Smooth muscle cell (in vitro differentiated cells): ENCODE measurements around the gene EWSR1. TPM values are rescaled to one million over a fixed set of nuclear protein-coding genes. Genes with fewer than 3 reads are reported as not detected.

Experiments used
- DNase-seq: peaks from one replicate; lab custom pipeline; 2025; ENCODE audit not compliant: unreplicated experiment; lab: John Stamatoyannopoulos, UW
- H2AFZ ChIP-seq: fragments of 200-600 bp; sonication (generic); 2 replicates; pipeline ENCODE4 v1.6.0; 2016; ENCODE audit warnings: antibody characterized with exemption, low read depth, mild to moderate bottlenecking
- H3F3A ChIP-seq: fragments of 200-600 bp; sonication (generic); 2 replicates; pipeline ENCODE4 v1.6.0; 2017; ENCODE audit warnings: antibody characterized with exemption, low read depth
- H3K27ac ChIP-seq: fragments of 200-600 bp; sonication (generic); 2 replicates; pipeline ENCODE4 v1.5.1; 2016; ENCODE audit warnings: low read depth, mild to moderate bottlenecking
- H3K27me3 ChIP-seq: fragments of 200-600 bp; sonication (generic); 2 replicates; pipeline ENCODE4 v1.6.1; 2016; ENCODE audit warnings: low read depth, mild to moderate bottlenecking
- H3K36me3 ChIP-seq: fragments of 200-600 bp; sonication (generic); 2 replicates; pipeline ENCODE4 v1.5.1; 2016; ENCODE audit warnings: low read depth
- H3K4me1 ChIP-seq: fragments of 200-600 bp; sonication (generic); 2 replicates; pipeline ENCODE4 v1.5.1; 2016; ENCODE audit warnings: low read depth
- H3K4me2 ChIP-seq: fragments of 200-600 bp; sonication (generic); 2 replicates; pipeline ENCODE4 v1.6.0; 2016; ENCODE audit warnings: mild to moderate bottlenecking
- H3K4me3 ChIP-seq: fragments of 200-600 bp; sonication (generic); 2 replicates; pipeline ENCODE4 v1.5.1; 2016; ENCODE audit warnings: mild to moderate bottlenecking
- H3K79me2 ChIP-seq: fragments of 200-600 bp; sonication (generic); 2 replicates; pipeline ENCODE4 v1.6.0; 2016; ENCODE audit warnings: low read depth, mild to moderate bottlenecking
- H3K9ac ChIP-seq: fragments of 200-600 bp; sonication (generic); 2 replicates; pipeline ENCODE4 v1.6.0; 2016; ENCODE audit warnings: low read depth
- H3K9me3 ChIP-seq: fragments of 200-600 bp; sonication (generic); replicated peaks from 2 replicates; pipeline ENCODE4 v1.5.1; 2016; ENCODE audit warnings: low read depth
- H4K20me1 ChIP-seq: fragments of 200-600 bp; sonication (generic); 2 replicates; pipeline ENCODE4 v1.6.0; 2016; ENCODE audit warnings: low read depth
- CTCF ChIP-seq: fragments of 200-600 bp; sonication (generic); IDR thresholded peaks from 2 replicates; pipeline ENCODE4 v1.5.1; 2017; ENCODE audit warnings: borderline replicate concordance, mild to moderate bottlenecking, antibody characterized with exemption; ENCODE audit not compliant: insufficient read depth, poor library complexity, severe bottlenecking
- WGBS: methylation state at CpG from one replicate; pipeline ENCODE4 v1.1.7; 2016; ENCODE audit warnings: low lambda C conversion rate; 5-methylcytosine and 5-hydroxymethylcytosine counted together
- polyA plus RNA-seq: library from polyadenylated mRNA; unstranded; fragments of >200 nt; fragmentation: Nextera tagmentation; extraction: Ambion mirVana; gene quantifications from 2 replicates; pipeline ENCODE4 v1.2.1, GENCODE V29; 2016
- total RNA-seq: library from RNA; depleted of rRNA; stranded (reverse); fragments of >200 nt; gene quantifications from 2 replicates; pipeline ENCODE4 v1.2.3, GENCODE V29; 2014

EWSR1 gene
- total and polyA plus RNA-seq, 2 experiments from 2014 or later, result 164 to 197 TPM

- TF ChIP-seq CTCF, result no peak
- Histone ChIP-seq H3F3A (peaks cover 39% of the 10 kb centered on the region), H3K36me3 (peaks cover 10% of the 10 kb centered on the region), H3K27ac (no peak overlapping the region), H3K9ac (no peak overlapping the region), H3K4me1 (no peaks in the 10 kb centered on the region), H3K27me3 (no peaks in the 10 kb centered on the region), H4K20me1 (peaks cover 47% of the 10 kb centered on the region), H3K9me3 (no peaks in the 10 kb centered on the region), H3K4me2 (no peak overlapping the region), H2AFZ (no peak overlapping the region), H3K4me3 (no peak overlapping the region), H3K79me2 (no peaks in the 10 kb centered on the region)
- WGBS, result 96% methylated on average over 17 of the region's 17 CpGs
- no peak for DNase-seq
These were observed 33.8 kb downstream of the EWSR1 start for GRCh38 chr22:29301716-29302401.

DNA sequence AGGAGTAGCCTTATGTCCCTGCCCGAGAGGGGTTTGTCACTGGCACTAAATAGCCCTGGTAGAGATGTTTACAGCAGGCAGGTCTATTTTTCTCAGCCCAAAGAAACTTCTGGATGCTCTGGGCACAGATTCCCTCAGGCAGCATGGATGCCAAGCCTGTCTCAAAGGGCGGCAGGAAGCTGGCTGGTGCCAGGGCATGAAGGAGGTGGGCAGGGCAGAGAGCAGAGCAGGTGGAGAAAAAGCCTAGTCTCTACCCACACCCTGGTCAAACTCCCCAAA, 34.3 kb downstream of the EWSR1 start:
- no peak overlapping the region for H3K27ac ChIP-seq
- no peak for TF ChIP-seq CTCF
- H3K27me3 ChIP-seq, result no peaks in the 10 kb centered on the region
- H3F3A ChIP-seq, result peaks cover 35% of the 10 kb centered on the region
- H4K20me1 ChIP-seq, result peaks cover 42% of the 10 kb centered on the region
- H3K9ac ChIP-seq, result no peak overlapping the region
- no peak overlapping the region for H3K4me2 ChIP-seq
- peaks cover 4% of the 10 kb centered on the region for H3K79me2 ChIP-seq
- H3K9me3 ChIP-seq, result no peaks in the 10 kb centered on the region
- no peak for DNase-seq
- H2AFZ ChIP-seq, result no peak overlapping the region
- H3K4me1 ChIP-seq, result peaks cover 2% of the 10 kb centered on the region
- H3K4me3 ChIP-seq, result no peak overlapping the region
- 94% methylated on average over 2 of the region's 2 CpGs for WGBS
- peaks cover 5% of the 10 kb centered on the region for H3K36me3 ChIP-seq

- Histone ChIP-seq H3K27me3 (no peaks in the 10 kb centered on the region), H3K79me2 (peaks cover 8% of the 10 kb centered on the region), H3K36me3 (peaks cover 3% of the 10 kb centered on the region), H3K4me2 (no peak overlapping the region), H3K27ac (no peak overlapping the region), H3K4me1 (peaks cover 4% of the 10 kb centered on the region), H3F3A (peaks cover 29% of the 10 kb centered on the region), H3K4me3 (no peak overlapping the region), H3K9ac (no peak overlapping the region), H2AFZ (no peak overlapping the region), H3K9me3 (no peaks in the 10 kb centered on the region), H4K20me1 (peaks cover 37% of the 10 kb centered on the region)
- WGBS, result 84% methylated on average over 13 of the region's 13 CpGs
- DNase-seq, result no peak
- TF ChIP-seq CTCF, result no peak
These were observed 34.8 kb downstream of the EWSR1 start for GRCh38 chr22:29302681-29303465.

GRCh38 chr22:29305836-29306174, 37.7 kb downstream of the EWSR1 start:
- Histone ChIP-seq H3K79me2 (peaks cover 8% of the 10 kb centered on the region), H2AFZ (no peak overlapping the region), H3K36me3 (no peaks in the 10 kb centered on the region), H3K9me3 (no peaks in the 10 kb centered on the region), H3K4me3 (no peak overlapping the region), H4K20me1 (peaks cover 12% of the 10 kb centered on the region), H3K27me3 (no peaks in the 10 kb centered on the region), H3K9ac (no peak overlapping the region), H3K4me1 (peaks cover 6% of the 10 kb centered on the region), H3F3A (peaks cover 6% of the 10 kb centered on the region), H3K27ac (no peak overlapping the region), H3K4me2 (no peak overlapping the region)
- DNase-seq, result no peak
- 70% methylated on average over 7 of the region's 7 CpGs for WGBS
- no peak for TF ChIP-seq CTCF
